Dedifferentiated amniotic fluid mesenchymal stem cell (primary cell): Measurements from ENCODE around the gene SDF2L1.
"Not testable (repeated sequence)": the region's sequence is repeated elsewhere in the genome, so short reads cannot be mapped to it uniquely, and the experiment has no call there.

Experiments used
- DNase-seq: peaks from one replicate; pipeline ENCODE4 v3.0.0-alpha.2; 2016; ENCODE audit errors: extremely low spot score

SDF2L1 gene

DNA sequence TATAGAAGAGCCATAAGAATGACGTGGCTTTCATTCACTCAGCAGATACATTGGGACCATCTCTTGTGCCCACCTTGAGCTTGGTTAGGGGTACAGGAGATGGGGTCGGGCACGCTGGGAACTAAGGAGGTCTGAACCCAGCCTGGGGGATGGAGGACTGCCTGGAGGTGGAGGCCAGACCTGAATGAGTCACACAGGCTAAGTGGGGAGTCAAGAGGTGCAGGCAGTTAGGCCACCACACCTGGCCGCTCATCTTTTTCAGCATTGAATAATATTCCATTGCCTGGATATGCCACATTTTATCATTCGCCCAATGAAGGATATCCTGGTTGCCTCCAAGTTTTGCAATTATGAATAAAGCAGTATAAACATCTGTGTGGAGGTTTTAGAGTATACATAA is 19.9 kb downstream of the SDF2L1 start:
- DNase-seq, result no peak

- DNase-seq, result no peak
These were observed 21.6 kb downstream of the SDF2L1 start for GRCh38 chr22:21663738-21664137.

GRCh38 chr22:21665047-21665851 is 23.1 kb downstream of the SDF2L1 start:
- no peak for DNase-seq

- DNase-seq, result no peak
These were observed 24.7 kb downstream of the SDF2L1 start for GRCh38 chr22:21666786-21667185.

- DNase-seq, result no peak
These were observed 26.9 kb downstream of the SDF2L1 start for GRCh38 chr22:21669026-21669425.

- no peak for DNase-seq
These were observed 30.1 kb downstream of the SDF2L1 start for GRCh38 chr22:21672107-21672629.

GRCh38 chr22:21673534-21674321 is 31.6 kb downstream of the SDF2L1 start:
- no peak for DNase-seq

DNA sequence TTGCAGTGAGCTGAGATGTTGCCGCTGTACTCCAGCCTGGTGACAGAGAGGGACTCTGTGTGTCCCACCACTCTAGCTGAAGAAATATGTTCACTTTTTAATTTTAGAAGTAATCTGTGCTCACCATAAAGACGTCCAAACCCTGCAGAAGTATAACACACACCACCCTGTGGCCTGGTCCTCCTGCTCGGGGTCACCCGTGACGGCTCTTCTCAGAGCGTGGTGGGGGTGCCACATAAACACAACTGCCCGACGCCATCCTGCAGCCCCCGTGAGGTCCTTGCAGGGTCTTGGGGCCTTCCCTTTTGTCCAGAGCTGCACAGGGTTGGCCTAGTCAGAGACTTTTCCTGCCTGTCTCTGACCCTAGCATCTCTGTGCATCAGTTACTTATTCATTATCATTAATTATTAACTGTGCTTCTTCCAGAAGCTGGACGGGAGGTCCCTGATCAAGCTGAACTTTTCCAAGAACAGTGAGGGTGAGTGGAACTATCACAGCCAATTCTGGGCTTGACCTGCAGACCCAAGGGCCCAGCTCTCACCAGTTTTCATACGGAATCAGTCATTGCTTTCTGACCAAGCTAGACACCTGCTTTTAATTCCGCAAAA is 32.6 kb downstream of the SDF2L1 start:
- DNase-seq, result no peak

DNA sequence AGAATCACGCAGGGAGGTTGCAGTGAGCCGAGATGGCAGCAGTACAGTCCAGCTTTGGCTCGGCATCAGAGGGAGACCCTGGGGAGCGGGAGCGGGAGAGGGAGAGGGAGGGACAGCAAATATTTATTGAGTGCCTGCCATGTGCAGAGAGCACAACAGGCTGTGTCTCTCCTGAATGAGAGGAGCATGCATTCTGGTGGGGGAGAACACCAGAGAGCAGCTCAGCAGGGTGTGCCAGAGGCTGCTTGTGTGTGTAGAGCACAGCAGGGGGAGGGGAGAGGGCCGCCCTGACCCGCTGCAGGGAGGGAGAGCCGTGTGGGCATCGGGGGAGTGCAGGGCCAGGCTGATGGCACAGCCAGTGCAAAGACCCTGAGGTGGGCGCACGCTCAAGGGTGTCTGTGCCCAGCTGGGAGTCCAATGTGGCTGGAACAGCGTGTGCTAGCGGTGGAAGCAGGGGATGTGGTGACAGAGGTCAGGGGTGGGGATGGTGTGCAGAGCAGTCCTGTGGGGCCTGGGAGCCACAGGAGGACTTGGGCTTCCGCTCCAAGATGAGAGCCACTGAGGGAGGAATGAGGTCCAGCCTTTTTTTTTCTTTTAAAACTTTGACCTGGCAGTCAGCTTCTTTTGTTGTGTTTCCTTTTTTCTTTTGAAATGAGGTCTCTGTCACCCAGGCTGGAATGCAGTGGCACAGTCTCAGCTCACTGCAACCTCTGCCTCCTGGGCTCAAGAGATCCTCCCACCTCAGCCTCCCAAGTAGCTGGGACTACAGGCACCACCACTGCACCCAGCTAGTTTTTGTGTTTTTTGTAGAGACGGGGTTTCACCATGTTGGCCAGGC is 35.7 kb downstream of the SDF2L1 start:
- DNase-seq, result no peak

DNA sequence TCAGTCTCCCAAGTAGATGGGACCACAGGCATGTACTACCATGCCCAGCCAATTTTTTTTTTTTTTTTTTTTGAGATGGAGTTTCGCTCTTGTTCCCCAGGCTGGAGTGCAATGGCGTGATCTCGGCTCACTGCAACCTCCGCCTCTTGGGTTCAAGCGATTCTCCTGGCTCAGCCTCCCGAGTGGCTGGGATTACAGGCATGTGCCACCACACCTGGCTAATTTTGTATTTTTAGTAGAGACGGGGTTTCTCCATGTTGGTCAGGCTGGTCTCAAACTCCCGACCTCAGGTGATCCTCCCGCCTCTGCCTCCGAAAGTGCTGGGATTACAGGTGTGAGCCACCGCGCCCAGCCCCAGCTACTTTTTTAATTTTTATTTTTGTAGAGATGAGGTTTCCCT is 36.7 kb downstream of the SDF2L1 start:
- not testable (repeated sequence) for DNase-seq

DNA sequence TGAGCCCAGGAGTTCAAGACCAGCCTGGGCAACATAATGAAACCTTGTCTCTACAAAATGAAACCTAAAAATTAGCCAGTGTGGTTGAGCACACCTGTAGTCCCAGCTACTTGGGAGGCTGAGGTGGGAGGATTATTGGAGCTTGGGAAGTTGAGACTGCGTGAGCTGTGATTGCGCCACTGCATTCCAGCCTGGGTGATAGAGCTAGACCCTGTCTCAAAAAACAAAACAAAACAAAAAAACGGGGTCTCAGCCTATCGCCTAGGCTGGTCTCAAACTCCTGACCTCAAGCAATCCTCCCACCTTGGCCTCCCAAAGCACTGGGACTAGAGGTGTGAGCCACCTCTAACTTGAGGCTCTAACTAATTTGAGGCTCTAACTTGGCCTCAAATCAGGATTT is 37.3 kb downstream of the SDF2L1 start:
- DNase-seq, result no peak

- no peak for DNase-seq
These were observed 38.9 kb downstream of the SDF2L1 start for GRCh38 chr22:21680830-21681565.

GRCh38 chr22:21681566-21682370 is 39.7 kb downstream of the SDF2L1 start:
- DNase-seq, result no peak

DNA sequence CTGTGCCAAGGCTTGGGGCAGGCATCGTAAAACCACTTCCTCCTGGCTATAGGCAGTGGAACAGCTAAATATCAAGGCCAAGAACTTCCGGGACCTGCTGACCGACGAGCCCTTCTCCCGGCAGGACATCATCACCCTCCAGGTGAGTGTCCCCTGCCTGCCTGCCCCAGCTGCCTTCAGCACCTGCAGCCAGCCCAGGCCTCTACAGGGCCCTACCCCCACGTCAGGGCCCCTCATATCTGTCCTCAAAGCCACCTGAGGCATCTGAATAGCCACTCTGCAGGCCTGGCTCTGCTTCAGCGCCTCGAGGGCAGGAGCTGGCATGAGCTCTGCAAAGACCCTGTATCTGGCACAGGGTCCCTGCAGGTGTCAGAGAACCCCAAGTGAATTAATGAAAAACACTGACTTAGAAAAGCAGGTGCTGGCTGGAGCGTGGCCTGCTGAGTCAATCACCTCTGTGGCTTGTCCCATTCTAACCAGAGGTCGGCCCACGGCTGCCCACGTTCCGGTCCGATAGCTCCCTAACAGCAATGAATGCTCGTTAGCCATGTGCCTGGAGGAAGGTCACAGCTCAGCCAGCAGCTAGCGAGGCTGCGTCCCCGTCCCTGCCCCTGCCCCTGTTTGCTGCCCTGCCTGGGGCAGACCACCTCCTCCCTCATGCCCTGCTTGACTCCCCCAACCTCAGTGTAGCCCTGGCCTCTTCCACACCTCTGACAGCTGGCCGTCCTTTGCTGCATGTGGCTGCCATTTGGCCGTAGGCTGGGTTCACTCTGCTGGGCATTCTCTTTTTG is 40.5 kb downstream of the SDF2L1 start:
- DNase-seq, result no peak

- DNase-seq, result no peak
These were observed 41.3 kb downstream of the SDF2L1 start for GRCh38 chr22:21683401-21683811.

- DNase-seq, result no peak
These were observed 42.5 kb downstream of the SDF2L1 start for GRCh38 chr22:21684492-21685163.

DNA sequence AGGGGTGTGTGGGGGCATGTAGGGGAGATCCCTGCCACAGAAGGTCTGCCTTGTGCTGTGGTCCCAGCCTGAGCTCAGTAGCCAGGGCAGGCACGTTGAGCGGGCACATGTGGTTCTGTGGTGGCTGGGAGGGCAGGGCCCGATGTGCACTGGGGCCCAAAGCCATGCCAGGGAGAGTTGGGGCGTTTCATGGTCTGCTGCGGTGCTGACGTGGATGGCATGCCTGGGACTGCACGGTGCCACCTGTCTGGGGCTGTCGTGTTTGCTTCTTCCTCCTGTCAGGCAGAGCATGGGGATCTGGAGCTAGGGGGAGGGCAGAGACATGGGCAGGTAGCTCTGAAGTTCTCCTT is 43.0 kb downstream of the SDF2L1 start:
- no peak for DNase-seq

DNA sequence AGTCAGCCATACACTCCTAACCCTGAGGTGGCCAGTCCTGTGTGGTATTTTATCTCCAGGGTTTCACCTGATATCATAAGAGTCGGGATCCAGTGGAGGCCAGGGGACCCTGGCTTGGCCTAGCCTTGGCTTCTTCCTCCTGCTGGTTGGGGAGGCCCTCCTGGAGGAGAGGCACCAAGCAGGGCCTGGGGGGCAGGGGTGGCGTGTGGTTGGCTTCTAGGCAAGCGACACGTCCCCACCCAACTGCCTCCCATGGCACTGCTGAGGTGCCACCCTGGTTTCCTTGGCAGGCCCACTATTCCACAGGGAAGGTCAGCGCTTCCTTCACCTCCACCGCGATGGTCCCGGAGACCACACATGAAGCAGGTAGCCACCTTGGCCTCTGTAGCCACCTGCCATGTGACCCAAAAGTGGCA is 44.1 kb downstream of the SDF2L1 start:
- no peak for DNase-seq
